Stimulated activated CD8-positive, alpha-beta memory T cell treated with anti-CD3 and anti-CD28 coated beads, Interleukin-7, amount 100 ng/mL, for 24 hours (primary cell): ENCODE data around the gene RFC3.

ENCODE experiments used
- DNase-seq: peaks from one replicate; pipeline ENCODE4 v3.0.0-alpha.2; 2020; ENCODE audit warnings: low read depth

RFC3 gene

GRCh38 chr13:33865945-33866344 is 48.0 kb downstream of the RFC3 start:
- DNase-seq: no peak

GRCh38 chr13:33867472-33867871 is 49.5 kb downstream of the RFC3 start:
- no peak for DNase-seq

GRCh38 chr13:33868343-33868994 is 50.5 kb downstream of the RFC3 start:
- DNase-seq: no peak

- no peak for DNase-seq
These were observed 51.1 kb downstream of the RFC3 start for GRCh38 chr13:33869005-33869404.

- no peak for DNase-seq
These were observed 52.2 kb downstream of the RFC3 start for GRCh38 chr13:33870046-33870668.

GRCh38 chr13:33871207-33872004 is 53.5 kb downstream of the RFC3 start:
- no peak for DNase-seq

- DNase-seq: no peak
These were observed 54.0 kb downstream of the RFC3 start for GRCh38 chr13:33872005-33872351.

- no peak for DNase-seq
These were observed 55.4 kb downstream of the RFC3 start for GRCh38 chr13:33873251-33873908.

- no peak for DNase-seq
These were observed 56.9 kb downstream of the RFC3 start for GRCh38 chr13:33874871-33875270.

GRCh38 chr13:33875618-33876401 is 57.9 kb downstream of the RFC3 start:
- no peak for DNase-seq

GRCh38 chr13:33876716-33877394 is 58.9 kb downstream of the RFC3 start:
- DNase-seq: no peak

- DNase-seq: no peak
These were observed 61.2 kb downstream of the RFC3 start for GRCh38 chr13:33879118-33879517.

- DNase-seq: no peak
These were observed 64.9 kb downstream of the RFC3 start for GRCh38 chr13:33882804-33883203.

GRCh38 chr13:33884531-33885220 is 66.7 kb downstream of the RFC3 start:
- DNase-seq: no peak
